Natural killer cell (primary cell): Measurements from ENCODE around the gene CAPS. TPM values are rescaled to one million over a fixed set of nuclear protein-coding genes. Genes with fewer than 3 reads are reported as not detected.

Source experiments
- ATAC-seq, 3 donors: fragments of 150-1000 bp in 2 of 3; fragments of 200-7000 bp in 1 of 3; cut with Tn5 transposase; 1 replicate in 1 of 3; 2 replicates in 2 of 3; pipeline ENCODE4 v1.10.0; 2021; ENCODE audit warnings: mild to moderate bottlenecking in 2 of 3, moderate library complexity in 2 of 3
- DNase-seq, 2 donors: peaks; one replicate each; pipeline versions ENCODE4 v3.0.0 to v3.0.0-alpha.2; 2013 to 2021; ENCODE audit warnings: mixed read lengths in 1 of 2
- H3K27ac ChIP-seq: one replicate; pipeline ENCODE4 v1.5.1; 2013; ENCODE audit warnings: mild to moderate bottlenecking, low read length
- H3K27me3 ChIP-seq: one replicate; pipeline ENCODE4 v1.6.1; 2013; ENCODE audit warnings: low read length; ENCODE audit not compliant: control insufficient read depth, insufficient read depth
- H3K36me3 ChIP-seq: one replicate; pipeline ENCODE4 v1.6.1; 2013; ENCODE audit warnings: low read length; ENCODE audit not compliant: control insufficient read depth, insufficient read depth
- H3K4me1 ChIP-seq: one replicate; pipeline ENCODE4 v1.6.1; 2013; ENCODE audit warnings: low read length; ENCODE audit not compliant: control insufficient read depth, insufficient read depth
- H3K4me3 ChIP-seq: one replicate; pipeline ENCODE4 v1.5.1; 2013; ENCODE audit warnings: low read length
- H3K9me3 ChIP-seq: one replicate; pipeline ENCODE4 v1.6.1; 2013; ENCODE audit warnings: low read length; ENCODE audit not compliant: control insufficient read depth, insufficient read depth
- H3K27ac Mint-ChIP-seq, 2 donors: one replicate each; pipeline ENCODE4 v1.8.0; 2022; ENCODE audit warnings: mild to moderate bottlenecking in 2 of 2, mixed read lengths in 2 of 2, moderate library complexity in 1 of 2
- H3K27me3 Mint-ChIP-seq, 2 donors: one replicate each; pipeline ENCODE4 v1.8.0; 2022; ENCODE audit warnings: low read depth in 2 of 2, mixed read lengths in 2 of 2
- H3K36me3 Mint-ChIP-seq: one replicate; pipeline ENCODE4 v1.8.0; 2022; ENCODE audit warnings: mixed read lengths
- H3K4me1 Mint-ChIP-seq, 2 donors: one replicate each; pipeline ENCODE4 v1.8.0; 2022; ENCODE audit warnings: mixed read lengths in 2 of 2
- H3K4me3 Mint-ChIP-seq: one replicate; pipeline ENCODE4 v1.8.0; 2022; ENCODE audit warnings: mild to moderate bottlenecking, moderate library complexity, mixed read lengths
- H3K9me3 Mint-ChIP-seq, 2 donors: one replicate each; pipeline ENCODE4 v1.8.0; 2022; ENCODE audit warnings: mixed read lengths in 2 of 2
- WGBS: methylation state at CpG from one replicate; pipeline ENCODE4 v1.1.7; 2013; ENCODE audit warnings: missing lambda C conversion rate; ENCODE audit not compliant: insufficient coverage; 5-methylcytosine and 5-hydroxymethylcytosine counted together
- intact Hi-C: fragments of 100-400 bp; cut with micrococcal nuclease; formaldehyde crosslinking; loops from one replicate; pipeline ENCODE4 v1.14.2; 2022
- total RNA-seq, 4 donors: library from RNA; stranded (reverse); fragments of 120-200 nt in 1 of 4; gene quantifications; one replicate each; pipeline versions ENCODE4 v1.2.3 to v1.2.4, GENCODE V29; 2013 to 2022
- TF ChIP-seq, protein P1 (sequence below): fragments of 200-600 bp; IDR thresholded peaks from one replicate; pipeline ENCODE4 v1.8.0; 2022; ENCODE audit warnings: antibody characterized with exemption

Gene CAPS
- total RNA-seq, 3 donors from 2014 or later (not counting 1 experiment from before 2014, with no cell fraction given) = 34.0 to 41.6 (median 38.3) TPM

DNA sequence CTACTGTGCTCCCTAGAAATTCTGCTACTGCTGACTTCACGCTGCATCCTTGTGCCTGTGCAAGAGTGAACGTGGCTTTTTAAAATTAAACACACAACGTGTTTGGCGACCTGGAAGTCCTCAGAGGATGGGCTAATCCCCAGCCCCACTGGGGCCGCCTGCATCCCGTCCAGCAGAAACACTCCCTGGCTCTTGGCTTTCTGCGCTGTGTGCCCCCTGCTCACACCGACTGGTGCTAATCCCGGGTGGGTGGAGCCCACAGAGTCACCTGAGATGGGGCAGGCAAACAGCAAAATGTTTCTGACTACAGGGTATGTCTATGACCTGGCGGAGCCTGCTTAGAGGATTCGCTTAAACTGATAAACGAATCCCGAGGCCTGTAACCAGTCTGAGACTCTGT is 15.1 kb downstream of the CAPS start:
- Mint-ChIP-seq H3K27me3 (no peaks in the 10 kb centered on the region), H3K9me3 (no peaks in the 10 kb centered on the region), H3K4me1 (no peaks in the 10 kb centered on the region), H3K27ac (no peak overlapping the region), H3K4me3 (no peak overlapping the region), H3K36me3 (peaks cover 13% of the 10 kb centered on the region)
- ATAC-seq (no peak), DNase-seq (no peak)
- no peaks in the 10 kb centered on the region for H3K9me3 ChIP-seq
- intact Hi-C loops = no loop called here
- no peaks in the 10 kb centered on the region for H3K4me1 ChIP-seq
- H3K27ac ChIP-seq = no peak overlapping the region
- no peak overlapping the region for H3K4me3 ChIP-seq
- peaks cover 88% of the 10 kb centered on the region for H3K36me3 ChIP-seq
- WGBS = 96% methylated on average over 13 of the region's 13 CpGs
- TF ChIP-seq, protein P1, sequence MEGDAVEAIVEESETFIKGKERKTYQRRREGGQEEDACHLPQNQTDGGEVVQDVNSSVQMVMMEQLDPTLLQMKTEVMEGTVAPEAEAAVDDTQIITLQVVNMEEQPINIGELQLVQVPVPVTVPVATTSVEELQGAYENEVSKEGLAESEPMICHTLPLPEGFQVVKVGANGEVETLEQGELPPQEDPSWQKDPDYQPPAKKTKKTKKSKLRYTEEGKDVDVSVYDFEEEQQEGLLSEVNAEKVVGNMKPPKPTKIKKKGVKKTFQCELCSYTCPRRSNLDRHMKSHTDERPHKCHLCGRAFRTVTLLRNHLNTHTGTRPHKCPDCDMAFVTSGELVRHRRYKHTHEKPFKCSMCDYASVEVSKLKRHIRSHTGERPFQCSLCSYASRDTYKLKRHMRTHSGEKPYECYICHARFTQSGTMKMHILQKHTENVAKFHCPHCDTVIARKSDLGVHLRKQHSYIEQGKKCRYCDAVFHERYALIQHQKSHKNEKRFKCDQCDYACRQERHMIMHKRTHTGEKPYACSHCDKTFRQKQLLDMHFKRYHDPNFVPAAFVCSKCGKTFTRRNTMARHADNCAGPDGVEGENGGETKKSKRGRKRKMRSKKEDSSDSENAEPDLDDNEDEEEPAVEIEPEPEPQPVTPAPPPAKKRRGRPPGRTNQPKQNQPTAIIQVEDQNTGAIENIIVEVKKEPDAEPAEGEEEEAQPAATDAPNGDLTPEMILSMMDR = no peak
- H3K27me3 ChIP-seq = no peaks in the 10 kb centered on the region

DNA sequence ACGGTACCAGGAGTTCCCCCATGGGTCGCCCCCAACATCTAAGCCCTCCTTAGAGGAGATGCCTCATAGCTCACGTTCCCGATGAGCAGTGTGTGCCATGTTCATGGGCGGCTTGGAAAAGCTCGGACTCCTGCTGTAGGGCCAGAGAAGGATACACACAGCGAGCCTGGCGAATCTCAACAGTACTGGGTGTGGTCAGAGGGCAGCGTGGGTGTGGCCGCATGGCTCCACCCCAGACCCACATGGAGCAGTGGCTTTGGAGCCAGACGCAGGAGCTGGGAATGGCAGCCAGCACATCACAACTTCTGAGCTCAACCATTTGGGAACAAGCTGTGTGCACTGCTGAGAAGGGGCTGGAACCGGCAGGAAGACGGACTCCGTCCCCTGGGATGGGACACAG is 15.6 kb downstream of the CAPS start:
- H3K36me3 ChIP-seq = peaks cover 83% of the 10 kb centered on the region
- H3K4me1 ChIP-seq = no peaks in the 10 kb centered on the region
- Mint-ChIP-seq H3K4me3 (no peak overlapping the region), H3K9me3 (no peaks in the 10 kb centered on the region), H3K27me3 (no peaks in the 10 kb centered on the region), H3K36me3 (peaks cover 13% of the 10 kb centered on the region), H3K4me1 (no peaks in the 10 kb centered on the region), H3K27ac (no peak overlapping the region)
- H3K27ac ChIP-seq = no peak overlapping the region
- 97% methylated on average over 14 of the region's 14 CpGs for whole genome bisulfite sequencing
- intact Hi-C loops = no loop called here
- TF ChIP-seq, protein P1 = no peak
- ATAC-seq = no peak
- no peak for DNase-seq
- H3K4me3 ChIP-seq = no peak overlapping the region
- no peaks in the 10 kb centered on the region for H3K9me3 ChIP-seq
- no peaks in the 10 kb centered on the region for H3K27me3 ChIP-seq

DNA sequence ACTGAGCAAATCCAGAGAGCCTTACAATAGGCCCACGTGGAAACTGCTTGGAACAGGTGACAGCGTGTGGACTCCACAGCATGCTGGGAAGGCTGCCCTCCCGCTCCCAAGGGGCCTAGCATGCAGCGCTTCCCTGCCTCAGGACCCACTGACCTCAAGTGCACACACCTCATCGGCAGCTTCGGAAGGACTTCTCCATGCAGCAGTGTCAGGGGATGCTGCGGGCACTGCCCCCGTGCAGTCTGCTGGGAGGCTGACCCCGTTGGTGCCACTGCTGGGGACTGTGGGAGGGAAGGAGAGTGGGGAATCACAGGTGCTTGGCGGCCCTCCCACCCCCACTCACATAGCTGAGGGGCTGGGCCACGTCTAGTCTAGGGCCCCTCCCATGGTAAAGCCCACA is 17.2 kb downstream of the CAPS start:
- Mint-ChIP-seq H3K9me3 (no peaks in the 10 kb centered on the region), H3K27me3 (no peaks in the 10 kb centered on the region), H3K4me1 (no peaks in the 10 kb centered on the region), H3K27ac (no peak overlapping the region), H3K36me3 (peaks cover 13% of the 10 kb centered on the region), H3K4me3 (no peak overlapping the region)
- Histone ChIP-seq H3K27ac (no peak overlapping the region), H3K36me3 (peaks cover 77% of the 10 kb centered on the region), H3K27me3 (no peaks in the 10 kb centered on the region), H3K4me3 (no peak overlapping the region), H3K9me3 (no peaks in the 10 kb centered on the region), H3K4me1 (no peaks in the 10 kb centered on the region)
- intact Hi-C loops = no loop called here
- ATAC-seq (no peak), DNase-seq (no peak)
- TF ChIP-seq, protein P1 = no peak
- WGBS = 95% methylated on average over 10 of the region's 11 CpGs

DNA sequence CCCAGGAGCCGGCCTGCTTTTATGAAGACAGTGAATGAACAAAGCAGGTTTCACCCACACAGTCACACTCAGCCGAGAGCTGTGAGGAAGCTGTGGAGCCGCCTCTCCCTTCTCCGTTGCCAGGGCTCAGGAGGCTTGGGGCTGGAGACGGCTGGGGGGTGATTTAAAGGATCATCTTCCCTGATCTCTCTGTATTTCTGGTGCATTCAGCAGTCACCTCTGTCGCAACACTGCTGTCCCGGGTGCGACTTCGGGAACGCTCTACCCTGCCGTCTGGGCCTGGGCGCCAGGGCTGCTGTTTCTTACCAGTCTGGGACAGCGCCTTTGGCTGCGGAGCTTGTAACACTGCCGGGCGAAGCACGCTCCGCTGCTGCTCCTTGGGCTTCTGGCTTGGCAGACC is 18.1 kb downstream of the CAPS start:
- H3K4me1 Mint-ChIP-seq = peaks cover 0 to 2% of the 10 kb centered on the region in 2 donors
- H3K27me3 Mint-ChIP-seq = no peaks in the 10 kb centered on the region
- TF ChIP-seq, protein P1 = no peak
- no peaks in the 10 kb centered on the region for H3K9me3 Mint-ChIP-seq
- WGBS = 99% methylated on average over 18 of the region's 18 CpGs
- H3K9me3 ChIP-seq = no peaks in the 10 kb centered on the region
- no peaks in the 10 kb centered on the region for H3K27me3 ChIP-seq
- H3K36me3 ChIP-seq = peaks cover 75% of the 10 kb centered on the region
- H3K4me1 ChIP-seq = no peaks in the 10 kb centered on the region
- no peak overlapping the region for H3K4me3 Mint-ChIP-seq
- H3K4me3 ChIP-seq = no peak overlapping the region
- ATAC-seq = no peak
- intact Hi-C loops = no loop called here
- H3K27ac ChIP-seq = no peak overlapping the region
- DNase-seq = no peak
- peaks cover 13% of the 10 kb centered on the region for H3K36me3 Mint-ChIP-seq
- no peak overlapping the region for H3K27ac Mint-ChIP-seq
